ENCODE measurements around the gene KCNJ15.

The KCNJ15 gene

DNA sequence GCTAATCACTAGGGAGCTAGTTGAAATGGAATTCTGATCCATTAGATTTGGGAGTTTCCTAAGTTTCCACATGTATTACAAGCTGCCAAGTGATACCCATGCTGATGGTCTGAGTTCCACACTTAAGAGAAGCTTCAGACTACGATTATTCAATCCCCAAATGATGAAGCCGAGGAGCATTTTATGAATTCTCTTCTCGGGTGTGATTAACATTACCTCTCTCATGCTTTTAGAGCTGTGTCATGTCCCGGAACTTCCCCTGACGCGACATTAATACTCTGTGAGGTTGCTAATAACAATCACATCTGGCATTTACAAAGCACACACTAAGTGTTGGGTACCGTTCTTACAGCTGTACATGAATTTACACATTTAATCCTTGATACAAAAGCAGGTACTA, 63.0 kb downstream of the KCNJ15 start:
- no peaks in the 10 kb centered on the region for H3K4me1 ChIP-seq (ENCODE audit: insufficient read depth, low read length)
- H3K4me3 ChIP-seq (ENCODE audit: low read depth in 1 of 2, low read length in 2 of 2), result no peak overlapping the region
- H3K9ac ChIP-seq (ENCODE audit: low read length), result no peak overlapping the region
- no peak overlapping the region for H3K27ac ChIP-seq (ENCODE audit: low read depth, low read length)
- H3K9me3 ChIP-seq (ENCODE audit: low read length), result no peaks in the 10 kb centered on the region
- H3K36me3 ChIP-seq (ENCODE audit: insufficient read depth, low read length), result no peaks in the 10 kb centered on the region
- no peaks in the 10 kb centered on the region for H3K27me3 ChIP-seq (ENCODE audit: control insufficient read depth in 1 of 2, insufficient read depth in 2 of 2, low read length in 2 of 2)

DNA sequence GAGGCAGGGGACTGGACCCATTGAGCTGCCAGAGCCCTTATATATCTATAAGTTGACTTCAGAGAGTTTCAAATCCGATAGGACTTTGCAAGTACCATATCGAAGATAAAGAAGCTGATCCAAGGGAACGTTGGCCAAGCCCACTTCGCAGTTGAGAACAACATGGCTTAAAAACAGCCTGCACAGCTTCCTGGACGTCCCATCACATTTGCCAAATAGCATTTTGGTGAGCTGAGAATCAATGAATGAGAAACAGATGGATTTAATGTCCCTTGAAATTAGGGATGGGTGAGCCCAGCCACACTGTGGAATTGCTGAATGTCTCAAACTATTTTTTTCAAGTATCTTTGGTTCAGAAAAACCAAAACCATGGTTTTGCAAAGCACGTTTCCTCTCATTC, 64.8 kb downstream of the KCNJ15 start:
- Histone ChIP-seq H3K9ac (ENCODE audit: low read length) (no peak overlapping the region), H3K9me3 (ENCODE audit: low read length) (no peaks in the 10 kb centered on the region), H3K27me3 (ENCODE audit: control insufficient read depth in 1 of 2, insufficient read depth in 2 of 2, low read length in 2 of 2) (no peaks in the 10 kb centered on the region), H3K4me1 (ENCODE audit: insufficient read depth, low read length) (no peaks in the 10 kb centered on the region), H3K36me3 (ENCODE audit: insufficient read depth, low read length) (no peaks in the 10 kb centered on the region), H3K4me3 (ENCODE audit: low read depth in 1 of 2, low read length in 2 of 2) (no peak overlapping the region), H3K27ac (ENCODE audit: low read depth, low read length) (no peak overlapping the region)

DNA sequence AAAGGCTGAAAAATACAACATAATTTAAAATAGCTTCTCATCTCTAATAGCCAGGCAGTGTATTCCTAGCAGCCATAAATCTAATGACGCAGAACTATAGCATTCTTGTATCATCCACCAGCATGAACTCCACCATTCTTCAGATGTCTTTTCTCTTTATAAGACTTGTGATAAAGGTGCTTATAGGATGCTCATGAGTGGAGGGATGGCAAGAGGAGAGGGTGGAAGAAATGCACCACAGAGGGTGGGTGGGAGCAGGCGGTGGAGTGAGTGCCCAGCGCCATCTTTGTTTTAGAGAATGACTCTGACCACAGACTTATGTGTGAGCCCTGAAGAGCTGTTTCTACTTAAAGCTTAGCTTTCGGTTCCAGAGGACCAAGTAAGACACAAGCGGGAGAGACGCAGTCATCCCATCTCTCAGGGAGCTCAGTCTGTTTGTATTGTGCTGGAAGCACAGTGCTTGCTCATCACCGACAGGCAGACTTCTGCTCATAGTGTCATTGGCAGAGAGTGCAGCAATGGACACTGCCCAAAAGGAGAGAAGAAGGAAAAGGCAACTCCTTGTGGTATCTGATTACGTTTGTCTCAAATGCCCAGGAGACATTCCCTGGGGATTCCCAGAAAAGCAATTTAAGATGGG, 65.6 kb downstream of the KCNJ15 start:
- Histone ChIP-seq H3K4me1 (ENCODE audit: insufficient read depth, low read length) (no peaks in the 10 kb centered on the region), H3K27me3 (ENCODE audit: control insufficient read depth in 1 of 2, insufficient read depth in 2 of 2, low read length in 2 of 2) (no peaks in the 10 kb centered on the region), H3K9ac (ENCODE audit: low read length) (no peak overlapping the region), H3K4me3 (ENCODE audit: low read depth in 1 of 2, low read length in 2 of 2) (no peak overlapping the region), H3K36me3 (ENCODE audit: insufficient read depth, low read length) (no peaks in the 10 kb centered on the region), H3K27ac (ENCODE audit: low read depth, low read length) (no peak overlapping the region), H3K9me3 (ENCODE audit: low read length) (no peaks in the 10 kb centered on the region)

DNA sequence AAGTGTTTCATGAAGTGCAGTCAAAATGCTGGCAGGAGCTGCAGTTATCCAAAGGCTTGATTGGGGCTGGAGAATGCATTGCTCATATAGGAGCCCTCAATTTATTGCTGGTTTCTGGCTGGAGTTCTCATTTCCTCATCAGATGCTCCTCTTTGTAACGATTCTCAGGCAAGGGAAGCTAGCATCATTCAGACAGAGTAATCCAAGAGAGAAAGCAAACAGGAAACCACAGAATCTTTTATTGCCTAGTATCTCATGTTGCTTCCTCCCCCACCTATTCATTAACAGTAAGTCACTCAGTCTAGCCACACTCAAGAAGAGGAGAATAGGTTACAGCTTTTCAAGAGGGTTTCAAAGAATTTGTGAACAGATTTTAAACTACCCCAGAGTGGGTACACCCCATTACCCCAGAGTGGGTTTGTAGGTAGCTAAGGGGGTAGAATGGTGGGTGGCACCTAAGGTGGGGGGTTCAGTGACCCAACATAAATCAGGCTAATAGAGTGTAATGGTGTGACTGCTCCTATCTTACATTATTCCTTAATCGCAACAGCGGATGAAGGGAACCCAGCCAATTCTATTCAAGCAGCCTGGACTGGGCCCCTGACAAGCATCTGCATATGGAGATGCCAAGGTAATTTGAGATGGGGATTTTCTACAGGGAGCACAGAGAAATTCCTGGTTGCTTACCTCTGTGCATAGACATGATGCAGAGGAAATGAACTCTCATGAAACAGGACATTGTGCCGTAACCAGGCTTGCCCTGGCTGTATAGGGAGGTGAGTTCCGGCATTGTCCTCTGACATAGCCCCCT, 67.1 kb downstream of the KCNJ15 start:
- H3K9ac ChIP-seq (ENCODE audit: low read length), result no peak overlapping the region
- no peaks in the 10 kb centered on the region for H3K27me3 ChIP-seq (ENCODE audit: control insufficient read depth in 1 of 2, insufficient read depth in 2 of 2, low read length in 2 of 2)
- no peaks in the 10 kb centered on the region for H3K4me1 ChIP-seq (ENCODE audit: insufficient read depth, low read length)
- no peak overlapping the region for H3K4me3 ChIP-seq (ENCODE audit: low read depth in 1 of 2, low read length in 2 of 2)
- no peaks in the 10 kb centered on the region for H3K36me3 ChIP-seq (ENCODE audit: insufficient read depth, low read length)
- no peak overlapping the region for H3K27ac ChIP-seq (ENCODE audit: low read depth, low read length)
- H3K9me3 ChIP-seq (ENCODE audit: low read length), result no peaks in the 10 kb centered on the region

DNA sequence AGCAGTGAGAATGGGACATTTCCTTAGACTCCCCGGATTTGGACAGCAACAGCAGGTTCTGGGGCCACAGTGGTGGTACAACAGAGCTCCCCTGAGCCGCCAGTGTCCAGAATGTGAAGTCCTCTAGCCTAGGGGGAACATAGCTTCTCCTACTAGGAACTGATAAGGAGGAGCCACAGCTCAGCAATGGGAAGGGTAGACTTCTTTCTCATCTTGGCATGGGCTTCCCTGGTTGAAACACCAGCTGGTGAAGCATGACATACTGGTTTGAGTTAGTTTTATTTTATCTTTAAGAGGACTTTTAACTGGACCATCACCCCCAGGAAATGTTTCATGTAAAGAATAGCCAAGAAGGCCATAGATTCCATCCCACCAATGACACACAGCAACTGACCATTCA, 68.4 kb downstream of the KCNJ15 start:
- Histone ChIP-seq H3K27ac (ENCODE audit: low read depth, low read length) (no peak overlapping the region), H3K9ac (ENCODE audit: low read length) (no peak overlapping the region), H3K4me1 (ENCODE audit: insufficient read depth, low read length) (no peaks in the 10 kb centered on the region), H3K4me3 (ENCODE audit: low read depth in 1 of 2, low read length in 2 of 2) (no peak overlapping the region), H3K9me3 (ENCODE audit: low read length) (no peaks in the 10 kb centered on the region), H3K36me3 (ENCODE audit: insufficient read depth, low read length) (no peaks in the 10 kb centered on the region), H3K27me3 (ENCODE audit: control insufficient read depth in 1 of 2, insufficient read depth in 2 of 2, low read length in 2 of 2) (no peaks in the 10 kb centered on the region)

DNA sequence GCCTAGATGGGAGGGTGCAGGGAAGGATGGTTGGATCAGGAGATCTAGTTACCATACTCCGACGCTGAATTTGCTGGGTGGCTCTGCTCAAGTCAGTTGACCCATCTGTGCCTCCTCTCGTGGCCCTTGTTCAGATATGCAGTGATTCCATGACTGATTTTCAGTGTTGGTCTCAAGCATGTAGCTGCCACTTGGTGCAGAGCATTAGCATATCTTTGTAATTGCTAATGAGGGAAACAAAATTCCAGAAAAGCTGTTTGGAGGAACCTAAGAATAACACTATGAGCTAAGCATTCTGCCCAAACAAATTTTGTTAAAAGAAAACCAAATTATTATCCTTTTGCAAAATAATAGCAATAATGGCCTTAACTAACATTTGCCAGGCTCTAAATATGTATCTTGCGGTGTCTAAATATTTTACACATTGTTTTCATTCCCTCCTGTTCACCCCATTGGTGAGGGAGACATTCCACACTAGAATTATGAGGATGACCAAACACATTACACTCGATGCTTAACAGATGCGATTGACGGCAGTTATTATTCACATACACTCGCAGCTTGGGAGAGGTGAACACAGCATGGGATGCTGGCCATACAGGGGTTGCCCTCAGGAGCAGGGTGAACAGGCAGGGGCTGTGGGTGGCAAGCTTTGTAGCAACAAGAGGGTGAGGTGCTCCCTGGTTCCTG, 69.1 kb downstream of the KCNJ15 start:
- no peaks in the 10 kb centered on the region for H3K27me3 ChIP-seq (ENCODE audit: control insufficient read depth in 1 of 2, insufficient read depth in 2 of 2, low read length in 2 of 2)
- H3K36me3 ChIP-seq (ENCODE audit: insufficient read depth, low read length), result no peaks in the 10 kb centered on the region
- H3K9ac ChIP-seq (ENCODE audit: low read length), result no peak overlapping the region
- H3K27ac ChIP-seq (ENCODE audit: low read depth, low read length), result no peak overlapping the region
- no peaks in the 10 kb centered on the region for H3K9me3 ChIP-seq (ENCODE audit: low read length)
- H3K4me1 ChIP-seq (ENCODE audit: insufficient read depth, low read length), result no peaks in the 10 kb centered on the region
- H3K4me3 ChIP-seq (ENCODE audit: low read depth in 1 of 2, low read length in 2 of 2), result no peak overlapping the region

DNA sequence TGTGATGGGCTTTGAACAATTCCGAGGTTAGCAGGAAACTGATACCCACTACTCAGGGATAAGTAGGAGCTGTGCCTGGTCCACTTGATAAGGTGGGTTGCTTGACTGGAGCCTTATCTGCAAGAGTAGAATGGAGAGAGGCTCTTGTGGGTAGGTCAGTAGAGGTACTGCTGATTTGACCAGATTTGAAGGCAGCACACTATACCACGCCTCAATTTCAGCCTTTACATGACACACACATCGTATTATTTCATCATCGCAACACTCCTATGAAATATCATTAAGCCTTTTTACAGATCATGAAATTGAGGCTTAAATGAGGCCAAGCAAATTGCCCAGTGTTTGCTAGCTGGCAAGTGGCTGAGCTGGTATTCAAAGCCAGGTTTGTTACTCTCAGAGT, 69.6 kb downstream of the KCNJ15 start:
- H3K27me3 ChIP-seq (ENCODE audit: control insufficient read depth in 1 of 2, insufficient read depth in 2 of 2, low read length in 2 of 2), result no peaks in the 10 kb centered on the region
- H3K27ac ChIP-seq (ENCODE audit: low read depth, low read length), result no peak overlapping the region
- no peak overlapping the region for H3K4me3 ChIP-seq (ENCODE audit: low read depth in 1 of 2, low read length in 2 of 2)

DNA sequence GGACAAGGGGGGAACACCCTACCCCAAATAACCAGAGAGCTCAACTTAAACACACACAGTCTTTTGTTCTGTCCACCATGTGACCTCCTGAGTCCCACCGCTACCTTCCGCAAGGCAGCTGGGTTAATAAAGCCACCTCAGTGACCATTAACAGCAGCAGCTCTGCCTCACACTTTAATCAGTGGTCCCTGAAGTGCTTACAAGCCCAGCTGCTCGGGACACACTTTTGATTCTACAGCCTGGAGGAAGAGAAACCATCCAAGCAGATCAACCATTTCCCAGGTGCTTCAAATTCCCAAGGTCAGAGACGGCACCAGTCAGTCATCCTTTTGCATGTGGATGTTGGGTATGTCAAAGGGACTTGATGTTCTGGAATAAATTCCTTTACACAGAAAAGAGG, 70.1 kb downstream of the KCNJ15 start:
- no peak overlapping the region for H3K27ac ChIP-seq (ENCODE audit: low read depth, low read length)
- no peak overlapping the region for H3K4me3 ChIP-seq (ENCODE audit: low read depth in 1 of 2, low read length in 2 of 2)
- no peak overlapping the region for H3K9ac ChIP-seq (ENCODE audit: low read length)
- no peaks in the 10 kb centered on the region for H3K9me3 ChIP-seq (ENCODE audit: low read length)
- no peaks in the 10 kb centered on the region for H3K36me3 ChIP-seq (ENCODE audit: insufficient read depth, low read length)
- no peaks in the 10 kb centered on the region for H3K4me1 ChIP-seq (ENCODE audit: insufficient read depth, low read length)
- H3K27me3 ChIP-seq (ENCODE audit: control insufficient read depth in 1 of 2, insufficient read depth in 2 of 2, low read length in 2 of 2), result no peaks in the 10 kb centered on the region

More for the DNA sequence above, 69.6 kb downstream of the KCNJ15 start:
- H3K9ac ChIP-seq (ENCODE audit: low read length), result no peak overlapping the region
- H3K9me3 ChIP-seq (ENCODE audit: low read length), result no peaks in the 10 kb centered on the region
- no peaks in the 10 kb centered on the region for H3K4me1 ChIP-seq (ENCODE audit: insufficient read depth, low read length)
- H3K36me3 ChIP-seq (ENCODE audit: insufficient read depth, low read length), result no peaks in the 10 kb centered on the region

DNA sequence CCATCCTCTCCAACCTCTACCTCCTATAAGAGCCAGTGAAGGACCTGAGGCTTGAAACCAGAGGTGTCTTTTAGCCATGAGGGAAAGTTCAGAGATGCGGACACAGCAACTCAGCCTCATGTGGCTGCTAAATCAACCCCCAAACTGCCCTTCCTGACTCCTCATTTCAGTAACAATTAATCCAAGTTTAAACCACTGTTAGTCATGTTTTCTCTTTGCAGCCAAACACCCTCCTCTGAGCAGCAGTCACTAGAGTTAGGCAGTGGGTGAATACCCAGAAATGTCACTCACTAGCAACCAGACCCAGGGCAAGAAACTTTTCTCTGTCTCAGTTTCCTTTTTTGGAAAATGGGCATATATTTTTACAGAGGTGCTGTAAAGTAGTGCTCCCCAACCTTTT, 71.2 kb downstream of the KCNJ15 start:
- Histone ChIP-seq H3K27ac (ENCODE audit: low read depth, low read length) (no peak overlapping the region), H3K9ac (ENCODE audit: low read length) (no peak overlapping the region)

DNA sequence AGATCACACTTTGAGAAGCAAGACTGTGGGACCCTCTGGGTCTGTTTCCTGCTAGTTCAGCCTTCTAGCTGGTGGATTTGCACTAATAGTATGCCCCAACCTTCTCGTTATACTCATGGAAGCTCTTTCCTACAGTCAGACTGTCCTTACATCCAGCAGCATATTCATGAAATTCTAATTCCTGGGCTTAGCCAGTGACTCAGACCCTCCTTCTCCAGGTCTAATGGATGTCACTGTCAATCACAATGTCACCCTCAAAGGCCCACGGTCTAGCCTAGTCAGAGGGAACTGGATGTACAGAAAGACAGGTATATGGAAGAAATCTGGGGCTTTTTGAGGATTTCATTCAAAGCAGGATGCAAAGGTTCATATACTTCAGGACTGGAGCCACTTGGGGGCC, 72.4 kb downstream of the KCNJ15 start:
- H3K27ac ChIP-seq (ENCODE audit: low read depth, low read length), result no peak overlapping the region
- H3K27me3 ChIP-seq (ENCODE audit: control insufficient read depth in 1 of 2, insufficient read depth in 2 of 2, low read length in 2 of 2), result no peaks in the 10 kb centered on the region
- H3K9me3 ChIP-seq (ENCODE audit: low read length), result no peaks in the 10 kb centered on the region
- no peak overlapping the region for H3K9ac ChIP-seq (ENCODE audit: low read length)
- no peak overlapping the region for H3K4me3 ChIP-seq (ENCODE audit: low read depth in 1 of 2, low read length in 2 of 2)
- no peaks in the 10 kb centered on the region for H3K36me3 ChIP-seq (ENCODE audit: insufficient read depth, low read length)
- peaks cover 9% of the 10 kb centered on the region for H3K4me1 ChIP-seq (ENCODE audit: insufficient read depth, low read length)

More for the DNA sequence above, 71.2 kb downstream of the KCNJ15 start:
- no peaks in the 10 kb centered on the region for H3K4me1 ChIP-seq (ENCODE audit: insufficient read depth, low read length)
- H3K36me3 ChIP-seq (ENCODE audit: insufficient read depth, low read length), result no peaks in the 10 kb centered on the region
- H3K9me3 ChIP-seq (ENCODE audit: low read length), result no peaks in the 10 kb centered on the region
- no peaks in the 10 kb centered on the region for H3K27me3 ChIP-seq (ENCODE audit: control insufficient read depth in 1 of 2, insufficient read depth in 2 of 2, low read length in 2 of 2)
- no peak overlapping the region for H3K4me3 ChIP-seq (ENCODE audit: low read depth in 1 of 2, low read length in 2 of 2)

DNA sequence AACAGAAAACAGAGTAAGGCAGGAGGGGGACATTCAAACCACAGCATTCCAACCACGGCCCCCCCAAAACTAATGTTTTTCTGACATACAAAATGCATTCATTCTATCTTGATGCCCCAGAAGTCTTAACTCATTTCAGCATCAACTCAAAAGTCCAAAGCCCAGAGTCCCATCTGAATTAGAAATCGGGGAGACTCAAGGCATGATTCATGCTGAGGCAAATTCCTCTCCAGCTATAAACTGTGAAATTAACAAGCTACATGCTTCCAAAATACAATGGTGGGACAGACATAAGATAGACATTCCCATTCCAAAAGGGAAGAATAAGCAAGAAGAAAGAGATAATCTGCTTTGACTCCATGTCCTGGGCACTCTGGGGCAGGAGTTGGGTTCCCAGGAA, 73.9 kb downstream of the KCNJ15 start:
- peaks cover 9% of the 10 kb centered on the region for H3K4me1 ChIP-seq (ENCODE audit: insufficient read depth, low read length)
- no peaks in the 10 kb centered on the region for H3K27me3 ChIP-seq (ENCODE audit: control insufficient read depth in 1 of 2, insufficient read depth in 2 of 2, low read length in 2 of 2)
- no peak overlapping the region for H3K4me3 ChIP-seq (ENCODE audit: low read depth in 1 of 2, low read length in 2 of 2)
- H3K9me3 ChIP-seq (ENCODE audit: low read length), result no peaks in the 10 kb centered on the region
- no peaks in the 10 kb centered on the region for H3K36me3 ChIP-seq (ENCODE audit: insufficient read depth, low read length)
- H3K27ac ChIP-seq (ENCODE audit: low read depth, low read length), result no peak overlapping the region
- no peak overlapping the region for H3K9ac ChIP-seq (ENCODE audit: low read length)

Data from muscle layer of colon (tissue), 2 donors.